ENCODE measurements around the gene PHETA2. TPM values are rescaled to one million over a fixed set of nuclear protein-coding genes. Genes with fewer than 3 reads are reported as not detected.

The PHETA2 gene, protein sequence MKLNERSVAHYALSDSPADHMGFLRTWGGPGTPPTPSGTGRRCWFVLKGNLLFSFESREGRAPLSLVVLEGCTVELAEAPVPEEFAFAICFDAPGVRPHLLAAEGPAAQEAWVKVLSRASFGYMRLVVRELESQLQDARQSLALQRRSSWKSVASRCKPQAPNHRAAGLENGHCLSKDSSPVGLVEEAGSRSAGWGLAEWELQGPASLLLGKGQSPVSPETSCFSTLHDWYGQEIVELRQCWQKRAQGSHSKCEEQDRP
- total RNA-seq (23.4 and 25.4 TPM in 2 replicates), polyA plus RNA-seq (29.2 and 29.9 TPM in 2 replicates), polyA minus RNA-seq (15.0 and 15.6 TPM in 2 replicates), Bru-seq, nascent RNA (percentile 74 among the genes with signal in this experiment), BruChase-seq, experiment 1, labeled RNA remaining after a 6-hour chase (percentile 53 among the genes with signal in this experiment), BruChase-seq, experiment 2, labeled RNA remaining after a 2-hour chase (percentile 78 among the genes with signal in this experiment)
- polyA plus RNA-seq (2011; cell fraction: cytosol; rRNA removed): 25.7 and 31.5 TPM in 2 replicates
- 32.8 and 40.5 TPM in 2 replicates for polyA plus RNA-seq (2011; cell fraction: nucleus; rRNA removed)
- 14.7 and 25.4 TPM in 2 replicates for polyA plus RNA-seq (2012)
- 3.5 TPM for polyA minus RNA-seq (2011; cell fraction: cytosol; rRNA and poly(A)+ RNA removed)
- 10.6 and 11.9 TPM in 2 replicates for polyA minus RNA-seq (2011; cell fraction: nucleus; rRNA and poly(A)+ RNA removed)
- long read RNA-seq, transcript PHETA2-201 (3 exons, 2,335 nt): major isoform, 53 of 83 reads
- long read RNA-seq, partial matches to known transcripts: 1 of 83 reads
- long read RNA-seq, other reads (novel, unspliced or antisense): 28 of 83 reads

DNA sequence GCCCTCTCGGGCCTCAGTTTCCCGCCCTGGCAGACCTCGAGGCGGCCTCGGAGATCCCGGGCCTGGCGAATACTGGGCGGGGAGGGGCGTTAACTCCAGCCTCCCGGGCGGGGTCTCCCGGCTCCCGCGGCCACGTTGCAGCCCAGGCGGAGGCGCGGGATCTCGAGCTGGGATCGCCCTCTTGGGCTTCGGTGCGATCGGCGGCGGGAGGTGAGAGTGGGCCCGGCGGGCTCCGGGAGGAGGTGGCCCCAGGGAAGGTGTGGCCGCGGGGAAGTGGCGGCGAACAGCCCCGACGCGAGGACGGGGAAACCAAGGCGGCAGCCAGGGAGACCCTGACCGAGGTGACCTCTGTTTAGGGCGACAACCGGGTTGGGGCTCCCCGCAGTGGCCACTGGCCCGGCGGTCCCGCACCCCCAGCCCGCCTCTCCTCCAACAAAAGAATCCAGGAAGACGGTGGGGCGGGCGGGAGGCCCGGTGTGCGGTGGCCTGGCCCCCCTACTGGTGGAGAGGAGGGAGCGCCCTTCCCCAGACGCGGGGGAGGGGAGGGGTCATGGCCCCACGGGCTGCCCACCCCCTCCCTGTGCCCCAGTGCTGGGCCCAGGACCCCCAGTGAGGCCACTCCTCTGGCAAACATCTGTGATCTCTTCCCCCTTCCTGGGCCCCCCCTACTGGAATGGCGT, at the start of gene PHETA2:
PHETA2 (plus strand) TSS at position 117 of the 680 bp plus-strand sequence. CDS start 3,046 bp downstream, outside the sequence.
- Histone ChIP-seq H3K27ac (ENCODE audit: insufficient read depth, low read depth, low read length) (peak within 1 kb of the TSS; percentile 83), H4K20me1 (replicated peaks; ENCODE audit: control insufficient read depth, extremely low read depth, insufficient read depth, low read length) (no peaks in the 10 kb centered on the region), H3K79me2 (ENCODE audit: control insufficient read depth, insufficient read depth, low read length) (peaks cover 17% of the 10 kb centered on the region), H2AFZ (ENCODE audit: low read depth, low read length) (peak within 1 kb of the TSS; percentile 54), H3K4me3 (replicated peaks in 1 of 3; ENCODE audit: insufficient read depth in 1 of 3, low read depth in 1 of 3, low read length in 3 of 3) (peak within 1 kb of the TSS; percentile 50 to 80 (median 65)), H3K9ac (replicated peaks; ENCODE audit: extremely low read depth, insufficient read depth, low read length) (peak within 1 kb of the TSS; percentile 95), H3K4me2 (ENCODE audit: insufficient read depth, low read length) (peak within 1 kb of the TSS; percentile 79), H3K9me3 (replicated peaks; ENCODE audit: control insufficient read depth, insufficient read depth, low read length) (no peaks in the 10 kb centered on the region), H3K36me3 (ENCODE audit: control insufficient read depth in 2 of 2, extremely low read depth in 1 of 2, insufficient read depth in 2 of 2, low read length in 2 of 2) (peaks cover 9 to 12% of the 10 kb centered on the region in 2 experiments), H3K27me3 (ENCODE audit: control insufficient read depth in 2 of 2, insufficient read depth in 2 of 2, low read length in 2 of 2) (no peaks in the 10 kb centered on the region), H3K4me1 (ENCODE audit: control insufficient read depth, extremely low read depth, insufficient read depth, low read length) (peaks cover 28% of the 10 kb centered on the region), H3K9me1 (replicated peaks; ENCODE audit: control insufficient read depth, extremely low read depth, insufficient read depth, low read length) (no peaks in the 10 kb centered on the region)
- intact Hi-C loops (cut with micrococcal nuclease) (no loop called here), dilution Hi-C loops (cut with MboI; ENCODE audit: extremely low pct_ligation_motif_present, low sequenced_read_pairs) (no loop called here)
- ChIA-PET POLR2A (no interaction called here), CTCF (interaction anchor here (0.9 kb wide), 1 partner anchor 370 kb away, joined by 3 read pairs; no protein-coding TSS in a partner anchor)
- DNase-seq (ENCODE audit: low read depth, low spot score): peak; percentile 49
- BruUV-seq (replicated peaks): TSS peak; percentile 23
- no peak for TF ChIP-seq EZH2 (IDR thresholded peaks at IDR 0.05; ENCODE audit: borderline replicate concordance, low read depth, low read length, severe bottlenecking)
- peak; percentile 55 for TF ChIP-seq POLR2AphosphoS5 (IDR thresholded peaks at IDR 0.05; ENCODE audit: insufficient read depth, low read depth, low read length)
- TF ChIP-seq GATA2 (IDR thresholded peaks at IDR 0.05; ENCODE audit: insufficient read depth, insufficient read length, low read depth, low read length): no peak
- TF ChIP-seq, protein P1, sequence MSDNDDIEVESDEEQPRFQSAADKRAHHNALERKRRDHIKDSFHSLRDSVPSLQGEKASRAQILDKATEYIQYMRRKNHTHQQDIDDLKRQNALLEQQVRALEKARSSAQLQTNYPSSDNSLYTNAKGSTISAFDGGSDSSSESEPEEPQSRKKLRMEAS (IDR thresholded peaks at IDR 0.05; ENCODE audit: insufficient read depth, insufficient read length): no peak
- TF ChIP-seq POLR2A (IDR thresholded peaks at IDR 0.05; ENCODE audit: low read depth, low read length): peak; percentile 40
- TF ChIP-seq, protein P2, sequence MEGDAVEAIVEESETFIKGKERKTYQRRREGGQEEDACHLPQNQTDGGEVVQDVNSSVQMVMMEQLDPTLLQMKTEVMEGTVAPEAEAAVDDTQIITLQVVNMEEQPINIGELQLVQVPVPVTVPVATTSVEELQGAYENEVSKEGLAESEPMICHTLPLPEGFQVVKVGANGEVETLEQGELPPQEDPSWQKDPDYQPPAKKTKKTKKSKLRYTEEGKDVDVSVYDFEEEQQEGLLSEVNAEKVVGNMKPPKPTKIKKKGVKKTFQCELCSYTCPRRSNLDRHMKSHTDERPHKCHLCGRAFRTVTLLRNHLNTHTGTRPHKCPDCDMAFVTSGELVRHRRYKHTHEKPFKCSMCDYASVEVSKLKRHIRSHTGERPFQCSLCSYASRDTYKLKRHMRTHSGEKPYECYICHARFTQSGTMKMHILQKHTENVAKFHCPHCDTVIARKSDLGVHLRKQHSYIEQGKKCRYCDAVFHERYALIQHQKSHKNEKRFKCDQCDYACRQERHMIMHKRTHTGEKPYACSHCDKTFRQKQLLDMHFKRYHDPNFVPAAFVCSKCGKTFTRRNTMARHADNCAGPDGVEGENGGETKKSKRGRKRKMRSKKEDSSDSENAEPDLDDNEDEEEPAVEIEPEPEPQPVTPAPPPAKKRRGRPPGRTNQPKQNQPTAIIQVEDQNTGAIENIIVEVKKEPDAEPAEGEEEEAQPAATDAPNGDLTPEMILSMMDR (IDR thresholded peaks at IDR 0.05; ENCODE audit: extremely low read depth in 1 of 2, insufficient read depth in 1 of 2, low read depth in 1 of 2, low read length in 2 of 2): peak; percentile 28 to 63
- no peak for TF ChIP-seq FOS (IDR thresholded peaks at IDR 0.05; ENCODE audit: borderline replicate concordance, insufficient read depth, low read length)
- peak; percentile 73 for FAIRE-seq

Measured in endothelial cell of umbilical vein (primary cell).